GM12892 (cell line): ENCODE measurements around the gene PLK3.
"Not testable (repeated sequence)": the region's sequence is repeated elsewhere in the genome, so short reads cannot be mapped to it uniquely, and the experiment has no call there.

Experiments used
- DNase-seq: peaks from one replicate; pipeline ENCODE4 v3.0.0; 2011; ENCODE audit not compliant: insufficient read length
- FAIRE-seq: peaks from 2 replicates; lab custom pipeline; 2011; peaks lifted over from hg19 to GRCh38; lab: Jason Lieb, UNC
- POLR2A ChIP-seq: IDR thresholded peaks from 2 replicates; pipeline ENCODE4 v1.6.1; 2011; ENCODE audit warnings: low read depth, low read length, control low read depth
- POLR2AphosphoS5 ChIP-seq: IDR thresholded peaks from 2 replicates; pipeline ENCODE4 v1.6.1; 2011; ENCODE audit warnings: low read depth, low read length, control low read depth
- TAF1 ChIP-seq: IDR thresholded peaks from 2 replicates; pipeline ENCODE4 v1.6.1; 2011; ENCODE audit warnings: low read depth, mild to moderate bottlenecking, control low read depth, low read length, borderline replicate concordance

PLK3 gene

GRCh38 chr1:44806025-44806703 lies 6.0 kb downstream of the PLK3 start:
- no peak for DNase-seq
- no peak for FAIRE-seq
- peak; percentile 34; the same call in 1 of the 2 replicates for TF ChIP-seq POLR2AphosphoS5
- no peak for TF ChIP-seq TAF1

- FAIRE-seq (peak; percentile 50), DNase-seq (no peak)
- TF ChIP-seq POLR2AphosphoS5 (no peak), POLR2A (no peak), TAF1 (no peak)
Measured at GRCh38 chr1:44806704-44807363, 6.7 kb downstream of the PLK3 start, which contains the start of gene DYNLT4. Gene DYNLT4, minus strand, starts transcription at chr1:44807351. Its CDS starts 683 bp downstream, at chr1:44806668.

GRCh38 chr1:44807364-44808062 lies 7.3 kb downstream of the PLK3 start:
- no peak for FAIRE-seq

GRCh38 chr1:44808063-44808937 lies 8.1 kb downstream of the PLK3 start, which contains the start of gene BTBD19:
Gene BTBD19, plus strand, starts transcription at chr1:44808523. Its CDS starts 298 bp downstream, at chr1:44808821.
- peak; percentile 97 for FAIRE-seq
- DNase-seq, result no peak
- TF ChIP-seq TAF1 (no peak), POLR2A (no peak; the same call in 1 of the 2 replicates), POLR2AphosphoS5 (no peak)

More at GRCh38 chr1:44807364-44808062, 7.3 kb downstream of the PLK3 start:
- peak; percentile 65 for DNase-seq
- TF ChIP-seq POLR2A (peak; percentile 53; the same call in 1 of the 2 replicates), POLR2AphosphoS5 (peak; percentile 80), TAF1 (no peak)

GRCh38 chr1:44808938-44809917 lies 9.1 kb downstream of the PLK3 start:
- peak; percentile 72; the same call in 1 of the 2 replicates for TF ChIP-seq TAF1
- TF ChIP-seq POLR2AphosphoS5, result peak; percentile 80
- peak; percentile 67 for TF ChIP-seq POLR2A
- DNase-seq (peak; percentile 68), FAIRE-seq (peak; percentile 98)

- DNase-seq (no peak), FAIRE-seq (no peak)
- TF ChIP-seq TAF1 (no peak), POLR2AphosphoS5 (no peak), POLR2A (no peak)
Measured at GRCh38 chr1:44810101-44810761, 10.1 kb downstream of the PLK3 start.

- not testable (repeated sequence) for DNase-seq, FAIRE-seq
Measured at GRCh38 chr1:44810762-44811105, 10.6 kb downstream of the PLK3 start.

GRCh38 chr1:44811234-44811633 lies 11.1 kb downstream of the PLK3 start:
- TF ChIP-seq TAF1, result no peak
- no peak for TF ChIP-seq POLR2AphosphoS5
- no peak for TF ChIP-seq POLR2A
- no peak for FAIRE-seq
- DNase-seq, result no peak

GRCh38 chr1:44812822-44813543 lies 12.8 kb downstream of the PLK3 start:
- FAIRE-seq (no peak), DNase-seq (no peak)
- no peak for TF ChIP-seq POLR2A
- no peak for TF ChIP-seq TAF1
- no peak for TF ChIP-seq POLR2AphosphoS5

- not testable (repeated sequence) for DNase-seq, FAIRE-seq
Measured at GRCh38 chr1:44815926-44816325, 15.7 kb downstream of the PLK3 start.
